Measurements from ENCODE around the gene KLF16.

The KLF16 gene

GRCh38 chr19:1862068-1862423 lies 1.3 kb downstream of the KLF16 start:
- peak overlapping the region; percentile 98 to 100 (median 99) for H3K4me2 ChIP-seq
- H3K9ac ChIP-seq: peak overlapping the region; percentile 88 to 98 (median 95)
- peak overlapping the region; percentile 79 to 100 (median 95) for H3K4me3 ChIP-seq
- H3K4me1 ChIP-seq: peaks cover 35 to 58% (median 54%) of the 10 kb centered on the region in 10 experiments
- peak overlapping the region; percentile 42 to 100 (median 94); a peak in 21 of 22 replicates for H3K27ac ChIP-seq
- peaks cover 46 to 60% (median 51%) of the 10 kb centered on the region in 11 experiments for H4K20me1 ChIP-seq
- TF ChIP-seq Cebpa-rat (IDR thresholded peaks at IDR 0.05): no peak
- H3K9me3 ChIP-seq (replicated peaks in 1 of 11): no peaks in the 10 kb centered on the region
- no peaks in the 10 kb centered on the region for H3K27me3 ChIP-seq
- peaks cover 0 to 3% (median 0%) of the 10 kb centered on the region in 11 experiments; a peak in 3 of 22 replicates for H3K36me3 ChIP-seq

GRCh38 chr19:1861599-1862031 lies 1.8 kb downstream of the KLF16 start:
- Histone ChIP-seq H3K27ac (peak overlapping the region; percentile 21 to 100 (median 94); a peak in 21 of 22 replicates), H3K4me1 (peaks cover 35 to 60% (median 56%) of the 10 kb centered on the region in 10 experiments), H3K4me3 (peak overlapping the region; percentile 79 to 100 (median 95)), H3K4me2 (peak overlapping the region; percentile 98 to 100 (median 99)), H3K36me3 (no peaks in the 10 kb centered on the region), H3K9me3 (replicated peaks in 1 of 11) (no peaks in the 10 kb centered on the region), H3K9ac (peak overlapping the region; percentile 88 to 98 (median 95)), H4K20me1 (peaks cover 46 to 64% (median 51%) of the 10 kb centered on the region in 11 experiments), H3K27me3 (no peaks in the 10 kb centered on the region)
- no peak for TF ChIP-seq Cebpa-rat (IDR thresholded peaks at IDR 0.05)

- Histone ChIP-seq H3K9ac (peak overlapping the region; percentile 88 to 98 (median 95)), H3K4me2 (peak overlapping the region; percentile 98 to 100 (median 99)), H3K9me3 (replicated peaks in 1 of 11) (no peaks in the 10 kb centered on the region), H3K27ac (peak overlapping the region; percentile 21 to 100 (median 94); a peak in 21 of 22 replicates), H3K27me3 (no peaks in the 10 kb centered on the region), H3K4me1 (peaks cover 40 to 65% (median 61%) of the 10 kb centered on the region in 10 experiments), H4K20me1 (peaks cover 46 to 70% (median 51%) of the 10 kb centered on the region in 11 experiments), H3K36me3 (no peaks in the 10 kb centered on the region), H3K4me3 (peak overlapping the region; percentile 79 to 100 (median 95))
- no peak for TF ChIP-seq Cebpa-rat (IDR thresholded peaks at IDR 0.05)
Measured at GRCh38 chr19:1860821-1861598, 2.4 kb downstream of the KLF16 start.

- no peaks in the 10 kb centered on the region for H3K36me3 ChIP-seq
- H3K27me3 ChIP-seq: no peaks in the 10 kb centered on the region
- H3K4me2 ChIP-seq: peak overlapping the region; percentile 98 to 100 (median 99)
- no peaks in the 10 kb centered on the region for H3K9me3 ChIP-seq (replicated peaks in 1 of 11)
- peaks cover 46 to 78% (median 51%) of the 10 kb centered on the region in 11 experiments for H4K20me1 ChIP-seq
- H3K27ac ChIP-seq: peak overlapping the region; percentile 17 to 100 (median 89); a peak in 20 of 22 replicates
- H3K9ac ChIP-seq: peak overlapping the region; percentile 88 to 98 (median 95)
- no peak for TF ChIP-seq Cebpa-rat (IDR thresholded peaks at IDR 0.05)
- peaks cover 40 to 67% (median 63%) of the 10 kb centered on the region in 10 experiments for H3K4me1 ChIP-seq
- peak overlapping the region; percentile 79 to 100 (median 95) for H3K4me3 ChIP-seq
Measured at GRCh38 chr19:1860042-1860775, 3.2 kb downstream of the KLF16 start.

GRCh38 chr19:1859331-1859781 lies 4.0 kb downstream of the KLF16 start:
- Histone ChIP-seq H3K9ac (peak overlapping the region in 10 of 11 experiments; percentile 89 to 98 (median 95); a peak in 20 of 22 replicates), H3K27ac (peak overlapping the region in 8 of 11 experiments; percentile 27 to 99 (median 96); a peak in 10 of 22 replicates), H3K36me3 (peaks cover 0 to 4% (median 2%) of the 10 kb centered on the region in 11 experiments; a peak in 12 of 22 replicates), H3K4me1 (peaks cover 43 to 69% (median 66%) of the 10 kb centered on the region in 10 experiments), H4K20me1 (peaks cover 46 to 87% (median 56%) of the 10 kb centered on the region in 11 experiments), H3K9me3 (replicated peaks in 1 of 11) (no peaks in the 10 kb centered on the region), H3K4me2 (peak overlapping the region; percentile 98 to 100 (median 99)), H3K4me3 (peak overlapping the region; percentile 79 to 100 (median 95); a peak in 17 of 20 replicates), H3K27me3 (no peaks in the 10 kb centered on the region)
- TF ChIP-seq Cebpa-rat (IDR thresholded peaks at IDR 0.05): no peak

GRCh38 chr19:1858412-1859081 lies 4.8 kb downstream of the KLF16 start:
- TF ChIP-seq Cebpa-rat (IDR thresholded peaks at IDR 0.05): no peak
- Histone ChIP-seq H3K27ac (peak overlapping the region in 9 of 11 experiments; percentile 93 to 99 (median 96); a peak in 19 of 22 replicates), H3K9ac (peak overlapping the region; percentile 87 to 98 (median 93); a peak in 20 of 22 replicates), H3K4me1 (peaks cover 51 to 77% (median 74%) of the 10 kb centered on the region in 10 experiments), H3K36me3 (peaks cover 0 to 9% (median 6%) of the 10 kb centered on the region in 11 experiments; a peak in 13 of 22 replicates), H3K4me3 (peak overlapping the region; percentile 23 to 100 (median 84); a peak in 10 of 20 replicates), H3K9me3 (replicated peaks in 1 of 11) (no peaks in the 10 kb centered on the region), H3K4me2 (peak overlapping the region; percentile 98 to 100 (median 99)), H3K27me3 (no peaks in the 10 kb centered on the region), H4K20me1 (peaks cover 46 to 95% (median 60%) of the 10 kb centered on the region in 11 experiments)

GRCh38 chr19:1857648-1858326 lies 5.6 kb downstream of the KLF16 start:
- Histone ChIP-seq H3K4me3 (peak overlapping the region; percentile 61 to 100 (median 84)), H3K4me2 (peak overlapping the region; percentile 98 to 100 (median 99)), H3K27ac (peak overlapping the region; percentile 76 to 99 (median 96)), H3K36me3 (peaks cover 0 to 9% (median 6%) of the 10 kb centered on the region in 11 experiments; a peak in 13 of 22 replicates), H3K9ac (peak overlapping the region; percentile 87 to 98 (median 93)), H3K9me3 (replicated peaks in 1 of 11) (no peaks in the 10 kb centered on the region), H3K27me3 (no peaks in the 10 kb centered on the region), H4K20me1 (peaks cover 49 to 99% (median 65%) of the 10 kb centered on the region in 11 experiments), H3K4me1 (peaks cover 58 to 85% (median 82%) of the 10 kb centered on the region in 10 experiments)
- no peak for TF ChIP-seq Cebpa-rat (IDR thresholded peaks at IDR 0.05)

All from BLaER1 treated with 17β-estradiol and CSF1 and Interleukin-3, amounts not matched to agents 10 nM and 100 nM (cell line).